DMS153 treated with DMSO at 0.1 percent for 48 hours (cell line): ENCODE measurements around the gene TIAM2.

Experiments used
- DNase-seq: peaks from one replicate; lab custom pipeline; 2025; ENCODE audit not compliant: unreplicated experiment; lab: John Stamatoyannopoulos, UW

Gene TIAM2

GRCh38 chr6:155273431-155273830, 278.3 kb downstream of the TIAM2 start:
- DNase-seq: no peak

- no peak for DNase-seq
These were observed 279.0 kb downstream of the TIAM2 start for GRCh38 chr6:155274106-155274505.

GRCh38 chr6:155274533-155274932, 279.4 kb downstream of the TIAM2 start:
- DNase-seq: no peak

GRCh38 chr6:155275808-155276480, 280.8 kb downstream of the TIAM2 start:
- DNase-seq: no peak

GRCh38 chr6:155276638-155277037, 281.5 kb downstream of the TIAM2 start:
- no peak for DNase-seq

GRCh38 chr6:155278319-155279049, 283.4 kb downstream of the TIAM2 start:
- no peak for DNase-seq

- DNase-seq: no peak
These were observed 289.7 kb downstream of the TIAM2 start for GRCh38 chr6:155284775-155285174.

- no peak for DNase-seq
These were observed 292.6 kb downstream of the TIAM2 start for GRCh38 chr6:155287762-155288161.

GRCh38 chr6:155290491-155290890, 295.4 kb downstream of the TIAM2 start:
- no peak for DNase-seq

GRCh38 chr6:155291291-155291690, 296.2 kb downstream of the TIAM2 start:
- no peak for DNase-seq

GRCh38 chr6:155292711-155293110, 297.6 kb downstream of the TIAM2 start:
- DNase-seq: no peak

- DNase-seq: no peak
These were observed 302.6 kb downstream of the TIAM2 start for GRCh38 chr6:155297669-155298068.

- DNase-seq: no peak
These were observed 306.8 kb downstream of the TIAM2 start for GRCh38 chr6:155301867-155302266.

- no peak for DNase-seq
These were observed 308.3 kb downstream of the TIAM2 start for GRCh38 chr6:155303361-155303870.

- DNase-seq: no peak
These were observed 311.8 kb downstream of the TIAM2 start for GRCh38 chr6:155306958-155307357.
